Immature natural killer cell (primary cell): Measurements from ENCODE around the gene DHRS13. TPM values are rescaled to one million over a fixed set of nuclear protein-coding genes. Genes with fewer than 3 reads are reported as not detected.

Experiments
- DNase-seq, 3 donors: peaks; one replicate each; pipeline ENCODE4 v3.0.0; 2022; ENCODE audit warnings: mixed read lengths in 1 of 3
- H3K27ac Mint-ChIP-seq, 6 donors: one replicate each; pipeline ENCODE4 v1.8.0; 2020; ENCODE audit warnings: mixed read lengths in 6 of 6, mild to moderate bottlenecking in 5 of 6, inconsistent platforms in 4 of 6, moderate library complexity in 3 of 6
- H3K27me3 Mint-ChIP-seq, 3 donors: one replicate each; pipeline ENCODE4 v1.8.0; 2020 to 2021; ENCODE audit warnings: low read depth in 3 of 3, mild to moderate bottlenecking in 3 of 3, mixed read lengths in 3 of 3, moderate library complexity in 3 of 3, inconsistent platforms in 1 of 3
- H3K36me3 Mint-ChIP-seq, 3 donors: one replicate each; pipeline ENCODE4 v1.8.0; 2020; ENCODE audit warnings: mixed read lengths in 3 of 3, inconsistent platforms in 2 of 3, mild to moderate bottlenecking in 2 of 3
- H3K4me1 Mint-ChIP-seq, 2 donors: one replicate each; pipeline ENCODE4 v1.8.0; 2020; ENCODE audit warnings: inconsistent platforms in 2 of 2, mild to moderate bottlenecking in 2 of 2, mixed read lengths in 2 of 2, moderate library complexity in 1 of 2
- H3K4me3 Mint-ChIP-seq, 5 donors: one replicate each; pipeline ENCODE4 v1.8.0; 2020; ENCODE audit warnings: mild to moderate bottlenecking in 5 of 5, mixed read lengths in 5 of 5, inconsistent platforms in 3 of 5, moderate library complexity in 3 of 5
- H3K9me3 Mint-ChIP-seq, 6 donors: one replicate each; pipeline ENCODE4 v1.8.0; 2020; ENCODE audit warnings: mild to moderate bottlenecking in 6 of 6, mixed read lengths in 6 of 6, inconsistent platforms in 4 of 6, moderate library complexity in 3 of 6
- polyA plus RNA-seq, 3 donors: library from polyadenylated mRNA; unstranded; fragments of 300-500 nt; fragmentation: Illumina TruSeq; gene quantifications; one replicate each; pipeline ENCODE4 v1.2.3, GENCODE V29; 2021

DHRS13 gene
- polyA plus RNA-seq, 3 donors from 2014 or later: 21.4 to 27.4 (median 22.2) TPM

DNA sequence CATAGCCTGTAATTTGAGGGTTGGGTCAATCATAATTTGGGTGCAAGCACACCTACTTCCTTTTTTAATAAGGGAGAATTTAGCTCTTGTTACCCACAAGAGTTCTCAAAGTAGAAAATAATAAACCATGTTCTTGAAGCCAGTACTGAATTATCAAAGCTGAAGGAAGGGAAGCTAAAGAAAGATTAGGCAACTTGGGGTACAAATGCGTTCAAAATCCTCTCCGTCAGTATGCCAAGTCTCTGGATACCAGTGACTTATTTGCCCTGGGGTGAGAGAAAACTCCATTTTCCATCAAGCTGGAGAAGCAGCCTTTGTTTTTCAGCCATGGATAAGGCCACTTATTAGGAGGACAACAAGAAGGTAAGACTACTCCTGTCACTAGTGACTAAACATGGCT, 23.5 kb upstream of the DHRS13 start:
- H3K36me3 Mint-ChIP-seq: peaks cover 16 to 33% (median 27%) of the 10 kb centered on the region in 3 donors
- H3K4me1 Mint-ChIP-seq: peaks cover 66 to 80% of the 10 kb centered on the region in 2 donors
- H3K9me3 Mint-ChIP-seq: no peaks in the 10 kb centered on the region
- H3K27me3 Mint-ChIP-seq: peaks cover 3 to 13% (median 7%) of the 10 kb centered on the region in 3 donors
- H3K27ac Mint-ChIP-seq: peak overlapping the region; percentile 95 to 99 (median 97)
- peak overlapping the region; percentile 57 to 79 (median 69) for H3K4me3 Mint-ChIP-seq
- no peak for DNase-seq

DNA sequence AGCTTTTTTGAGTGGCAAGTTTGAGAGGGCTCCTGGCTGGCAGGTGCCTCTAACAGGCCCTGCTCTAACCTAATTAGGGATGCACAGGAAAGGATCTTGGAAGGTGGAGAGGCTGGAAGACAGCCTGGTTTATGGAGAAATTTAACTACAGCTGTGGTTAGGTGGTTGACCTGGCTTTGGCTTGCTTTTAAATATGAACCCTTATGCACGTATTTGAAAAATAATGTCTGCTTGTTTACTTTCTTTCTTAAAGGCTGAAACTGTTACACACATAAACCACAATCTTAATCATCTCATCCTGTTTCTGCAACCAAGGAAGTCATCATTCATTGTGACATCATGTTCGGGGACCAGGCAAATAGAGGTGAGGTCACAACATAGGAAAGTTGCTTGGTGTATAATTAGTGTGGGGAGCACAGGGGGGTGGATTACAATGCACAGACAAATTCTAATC, 23.1 kb upstream of the DHRS13 start:
- no peaks in the 10 kb centered on the region for H3K9me3 Mint-ChIP-seq
- DNase-seq: peak; percentile 88 to 89 (median 89)
- peaks cover 66 to 80% of the 10 kb centered on the region in 2 donors for H3K4me1 Mint-ChIP-seq
- H3K27ac Mint-ChIP-seq: peak overlapping the region; percentile 95 to 99 (median 97)
- H3K27me3 Mint-ChIP-seq: peaks cover 3 to 13% (median 7%) of the 10 kb centered on the region in 3 donors
- peaks cover 18 to 35% (median 29%) of the 10 kb centered on the region in 3 donors for H3K36me3 Mint-ChIP-seq
- H3K4me3 Mint-ChIP-seq: peak overlapping the region; percentile 57 to 79 (median 69)

DNA sequence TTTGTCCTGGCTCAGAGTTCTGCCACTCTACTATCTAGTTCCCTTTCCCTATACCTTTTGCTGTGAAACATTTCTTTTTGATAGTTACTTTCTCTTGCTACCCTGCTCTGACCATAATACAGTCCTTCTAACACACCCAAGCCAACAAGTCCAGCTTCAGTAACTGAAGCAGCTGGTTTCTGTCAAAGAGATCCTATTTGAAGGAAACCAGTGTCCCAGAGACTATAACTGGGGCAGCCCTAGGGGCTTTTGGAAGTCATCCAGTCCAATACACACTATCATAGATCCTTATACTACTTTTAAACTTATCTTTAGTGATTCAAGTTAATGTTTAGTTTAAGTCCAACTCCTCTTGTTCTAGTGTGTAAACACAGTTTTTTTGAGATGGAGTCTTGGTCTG, 17.3 kb upstream of the DHRS13 start:
- peaks cover 29 to 41% of the 10 kb centered on the region in 2 donors for H3K4me1 Mint-ChIP-seq
- H3K4me3 Mint-ChIP-seq: no peak overlapping the region
- peaks cover 0 to 4% (median 3%) of the 10 kb centered on the region in 3 donors for H3K27me3 Mint-ChIP-seq
- no peaks in the 10 kb centered on the region for H3K9me3 Mint-ChIP-seq
- H3K36me3 Mint-ChIP-seq: peaks cover 27 to 69% (median 44%) of the 10 kb centered on the region in 3 donors
- DNase-seq: no peak
- H3K27ac Mint-ChIP-seq: peak overlapping the region; percentile 2 to 79 (median 34)

DNA sequence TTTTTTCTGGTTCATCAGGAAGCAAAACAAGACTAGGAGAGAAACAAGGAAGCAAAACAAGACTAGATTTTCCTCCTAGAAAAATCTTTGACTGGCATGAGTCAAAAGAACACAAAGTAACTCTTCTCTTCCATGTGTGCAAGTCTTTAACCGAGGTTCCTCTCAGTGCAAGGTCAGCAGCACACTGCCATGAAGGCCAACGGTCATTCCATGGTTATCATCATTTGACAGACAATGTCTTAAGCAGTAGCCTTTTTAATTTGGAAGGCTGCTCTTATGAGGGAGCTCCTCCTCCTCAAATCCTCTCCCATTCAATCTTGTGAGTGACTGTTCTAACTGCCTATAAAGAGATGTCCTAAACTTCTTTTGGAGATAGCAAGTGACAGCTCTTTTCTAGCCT, 15.4 kb upstream of the DHRS13 start:
- peaks cover 10 to 22% of the 10 kb centered on the region in 2 donors for H3K4me1 Mint-ChIP-seq
- H3K36me3 Mint-ChIP-seq: peaks cover 29 to 69% (median 47%) of the 10 kb centered on the region in 3 donors
- H3K27me3 Mint-ChIP-seq: peaks cover 0 to 3% (median 2%) of the 10 kb centered on the region in 3 donors
- peak overlapping the region in 5 of 6 donors; percentile 46 to 87 (median 65) for H3K27ac Mint-ChIP-seq
- H3K4me3 Mint-ChIP-seq: no peak overlapping the region
- no peaks in the 10 kb centered on the region for H3K9me3 Mint-ChIP-seq
- no peak for DNase-seq

DNA sequence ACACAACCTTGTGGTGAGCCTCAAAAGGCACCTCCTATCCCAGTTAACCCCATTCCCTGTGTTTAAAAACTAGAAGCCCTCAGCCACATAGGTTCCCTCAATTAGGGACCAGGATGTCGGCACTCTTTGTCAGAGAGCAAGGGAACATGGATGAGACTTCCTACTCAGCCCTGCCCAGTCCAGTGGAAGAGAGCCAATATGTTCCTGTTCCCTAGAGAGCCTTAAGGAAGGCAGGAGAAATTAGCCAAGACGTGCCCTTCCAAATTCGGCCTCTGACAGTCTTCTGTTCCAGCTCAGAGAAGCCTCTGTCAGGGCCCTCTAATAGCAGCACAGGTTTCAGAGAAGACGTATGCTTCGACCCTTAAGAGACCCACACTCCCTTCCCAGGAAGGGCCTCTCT, 14.6 kb upstream of the DHRS13 start:
- peak overlapping the region in 3 of 6 donors; percentile 2 to 64 (median 21) for H3K27ac Mint-ChIP-seq
- H3K4me1 Mint-ChIP-seq: peaks cover 5 to 13% of the 10 kb centered on the region in 2 donors
- peaks cover 23 to 70% (median 45%) of the 10 kb centered on the region in 3 donors for H3K36me3 Mint-ChIP-seq
- no peaks in the 10 kb centered on the region for H3K9me3 Mint-ChIP-seq
- no peak overlapping the region for H3K4me3 Mint-ChIP-seq
- peaks cover 0 to 6% (median under 1%) of the 10 kb centered on the region in 3 donors for H3K27me3 Mint-ChIP-seq
- no peak for DNase-seq

DNA sequence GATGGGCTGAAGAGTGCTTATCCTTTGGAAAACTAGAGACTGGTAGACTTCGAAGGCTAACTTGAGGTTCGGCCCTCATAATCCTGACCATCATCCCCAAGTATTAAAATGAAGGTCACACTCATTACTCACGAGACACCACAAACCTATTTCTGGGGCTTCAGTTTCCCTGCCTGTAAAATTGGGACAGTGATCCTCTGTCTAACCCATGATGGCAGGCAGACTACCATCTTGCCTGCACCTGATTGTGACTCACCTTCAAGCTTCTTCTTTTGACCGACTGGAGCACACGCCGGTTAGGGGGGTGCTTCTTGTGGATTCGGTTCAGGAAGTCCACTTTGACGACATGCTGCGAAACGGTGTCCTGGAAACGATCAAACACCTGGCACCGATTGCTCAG, 14.2 kb upstream of the DHRS13 start:
- Mint-ChIP-seq H3K4me1 (peaks cover 4 to 11% of the 10 kb centered on the region in 2 donors), H3K4me3 (no peak overlapping the region), H3K27ac (peak overlapping the region in 4 of 6 donors; percentile 57 to 74 (median 64)), H3K27me3 (peaks cover 0 to 6% (median 0%) of the 10 kb centered on the region in 3 donors), H3K36me3 (peaks cover 23 to 72% (median 44%) of the 10 kb centered on the region in 3 donors), H3K9me3 (no peaks in the 10 kb centered on the region)
- DNase-seq: no peak

DNA sequence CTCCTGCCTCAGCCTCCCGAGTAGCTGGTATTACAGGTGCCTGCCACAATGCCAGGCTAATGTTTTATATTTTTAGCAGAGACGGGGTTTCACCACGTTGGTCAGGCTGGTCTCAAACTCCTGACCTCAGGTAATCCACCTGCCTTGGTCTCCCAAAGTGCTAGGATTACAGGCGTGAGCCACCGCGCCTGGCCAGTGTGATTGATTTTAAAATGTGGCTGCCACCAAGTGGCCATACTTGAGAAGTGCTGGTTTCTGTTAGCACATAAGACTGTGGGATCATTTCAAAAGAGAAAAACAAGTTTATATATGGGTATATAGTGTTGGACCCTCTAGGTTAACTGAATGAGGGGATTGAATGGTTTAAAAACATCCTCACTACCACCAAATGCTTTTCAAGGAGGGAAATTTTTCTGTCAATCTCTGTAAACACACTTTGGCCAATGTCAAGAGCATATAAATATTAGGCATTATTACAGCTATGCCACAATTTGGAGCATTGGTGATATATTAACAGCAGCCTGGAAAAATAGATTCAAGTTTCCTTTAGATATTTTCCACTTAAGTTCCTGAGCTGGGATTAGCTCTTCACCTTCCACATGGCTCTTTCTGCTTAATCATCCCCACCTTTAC, 13.5 kb upstream of the DHRS13 start:
- peak; percentile 32 to 49 (median 37) for DNase-seq
- H3K4me3 Mint-ChIP-seq: no peak overlapping the region
- no peaks in the 10 kb centered on the region for H3K9me3 Mint-ChIP-seq
- peaks cover 0 to 6% (median 0%) of the 10 kb centered on the region in 3 donors for H3K27me3 Mint-ChIP-seq
- peaks cover 18 to 66% (median 40%) of the 10 kb centered on the region in 3 donors for H3K36me3 Mint-ChIP-seq
- peak overlapping the region; percentile 57 to 87 (median 80) for H3K27ac Mint-ChIP-seq
- peaks cover 4 to 7% of the 10 kb centered on the region in 2 donors for H3K4me1 Mint-ChIP-seq

DNA sequence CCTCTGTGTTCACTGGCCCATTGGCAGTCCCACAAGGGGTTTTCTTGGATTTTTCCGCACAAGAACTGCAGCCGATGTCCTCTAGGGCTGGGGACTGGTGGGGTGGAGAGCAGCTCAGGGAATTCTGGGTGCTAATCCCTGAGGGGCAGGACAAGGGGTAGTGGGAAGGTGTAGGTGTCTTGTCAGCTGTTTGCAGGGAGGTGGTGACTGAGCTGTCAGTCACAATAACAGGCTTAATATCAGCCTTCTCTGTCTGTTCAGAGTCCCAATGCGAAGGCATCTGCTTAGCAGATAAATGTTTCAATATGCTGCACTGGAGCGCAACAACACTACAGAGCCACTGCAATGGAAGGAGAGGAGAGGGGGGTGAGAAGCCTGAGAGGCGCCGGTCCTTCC, 10.1 kb upstream of the DHRS13 start:
- no peak overlapping the region for H3K27ac Mint-ChIP-seq
- DNase-seq: no peak
- no peaks in the 10 kb centered on the region for H3K9me3 Mint-ChIP-seq
- peaks cover 3 to 6% of the 10 kb centered on the region in 2 donors for H3K4me1 Mint-ChIP-seq
- H3K36me3 Mint-ChIP-seq: peaks cover 21 to 63% (median 33%) of the 10 kb centered on the region in 3 donors
- H3K27me3 Mint-ChIP-seq: peaks cover 0 to 6% (median 0%) of the 10 kb centered on the region in 3 donors
- H3K4me3 Mint-ChIP-seq: no peak overlapping the region

DNA sequence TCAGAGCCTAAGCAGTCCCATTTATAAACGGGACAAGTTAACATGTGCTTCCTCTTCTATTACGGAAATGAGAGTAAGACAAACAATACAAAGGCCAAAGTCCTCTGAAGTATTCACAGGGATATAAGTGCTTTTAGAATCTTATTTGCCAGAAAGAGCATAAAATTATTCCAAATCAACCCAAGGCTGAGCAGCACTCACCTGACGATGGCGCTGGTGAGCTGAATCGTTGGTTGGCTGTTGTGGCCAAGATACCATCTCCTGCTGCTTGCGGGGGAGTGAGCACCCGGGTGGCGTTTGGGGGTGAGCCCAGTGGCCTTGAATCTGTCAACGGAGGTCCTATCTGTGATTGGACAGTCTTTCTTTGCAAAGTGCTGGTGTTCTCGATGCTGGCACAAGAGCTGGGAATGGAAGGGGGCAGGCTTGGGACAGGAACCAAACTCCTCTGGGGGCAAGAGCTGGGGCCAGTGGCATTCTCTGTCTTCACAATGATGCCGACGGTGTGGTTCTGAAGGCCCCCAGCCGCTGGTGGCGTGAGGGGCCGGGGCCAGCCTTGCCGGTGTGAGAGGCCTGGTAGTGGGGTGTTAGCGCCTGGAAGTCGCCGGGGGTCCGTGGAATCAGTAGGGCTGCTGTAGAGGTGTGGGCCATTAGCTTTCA, 9.5 kb upstream of the DHRS13 start:
- no peak for DNase-seq
- peaks cover 21 to 66% (median 30%) of the 10 kb centered on the region in 3 donors for H3K36me3 Mint-ChIP-seq

DNA sequence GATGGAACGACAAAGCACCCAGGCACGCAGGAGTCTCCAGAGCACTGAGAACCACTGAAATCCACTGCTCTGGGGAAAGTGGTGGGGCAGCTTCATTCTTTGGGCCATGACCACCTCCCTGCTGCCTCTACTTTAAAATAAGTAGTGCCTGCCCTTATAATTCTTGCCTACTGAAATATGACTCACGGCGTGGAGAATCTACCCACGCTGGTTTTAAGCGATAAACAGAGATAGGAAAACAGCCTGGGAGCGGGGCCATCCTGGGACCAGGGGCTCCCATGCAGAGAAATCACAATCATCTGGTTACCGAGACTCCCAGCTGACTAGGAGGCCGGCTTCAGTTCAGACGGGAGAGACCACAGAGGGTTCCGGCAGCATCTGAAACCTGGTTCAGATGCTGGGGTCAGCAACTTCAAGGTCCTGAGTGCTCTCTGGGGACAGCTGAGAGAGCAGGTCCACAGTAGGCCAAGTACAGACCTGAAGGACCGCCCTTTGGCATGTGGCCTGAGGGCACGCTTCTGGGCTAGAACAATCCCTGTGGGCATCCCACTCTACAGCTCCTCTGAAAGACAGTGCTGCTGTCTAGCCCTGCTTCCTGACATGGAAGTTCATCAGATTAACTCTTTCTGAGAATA, 8.6 kb upstream of the DHRS13 start:
- peaks cover 3 to 5% of the 10 kb centered on the region in 2 donors for H3K4me1 Mint-ChIP-seq
- H3K9me3 Mint-ChIP-seq: no peaks in the 10 kb centered on the region
- peak overlapping the region in 1 of 6 donors; percentile 19 for H3K27ac Mint-ChIP-seq
- no peak overlapping the region for H3K4me3 Mint-ChIP-seq
- DNase-seq: no peak
- H3K27me3 Mint-ChIP-seq: peaks cover under 1 to 6% (median 2%) of the 10 kb centered on the region in 3 donors
- peaks cover 18 to 67% (median 35%) of the 10 kb centered on the region in 3 donors for H3K36me3 Mint-ChIP-seq

More for the DNA sequence above, 9.5 kb upstream of the DHRS13 start:
- Mint-ChIP-seq H3K4me1 (peaks cover 3 to 6% of the 10 kb centered on the region in 2 donors), H3K27me3 (peaks cover 0 to 6% (median 2%) of the 10 kb centered on the region in 3 donors), H3K4me3 (no peak overlapping the region), H3K27ac (peak overlapping the region in 2 of 6 donors; percentile 14 to 19), H3K9me3 (no peaks in the 10 kb centered on the region)

DNA sequence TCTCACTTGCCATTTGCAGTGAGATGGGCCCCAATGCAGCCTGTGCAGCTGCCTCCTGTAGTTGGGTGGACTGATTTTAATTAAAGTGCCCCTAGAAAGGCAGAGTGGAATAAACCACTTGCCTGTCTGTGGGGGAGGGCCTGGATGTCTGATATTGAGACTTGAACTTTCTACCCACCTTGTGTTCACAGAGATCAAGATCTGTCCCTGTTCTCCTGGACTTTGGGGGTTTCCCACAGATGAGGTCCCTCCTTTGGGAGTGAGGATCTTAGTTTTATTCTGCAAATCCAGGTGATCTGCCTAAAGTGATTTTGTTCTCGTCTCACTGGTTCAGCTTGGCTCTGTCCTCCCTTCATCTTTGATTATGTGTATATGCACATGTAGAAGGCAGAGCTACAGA, 7.7 kb upstream of the DHRS13 start:
- H3K4me3 Mint-ChIP-seq: no peak overlapping the region
- no peak overlapping the region for H3K27ac Mint-ChIP-seq
- no peaks in the 10 kb centered on the region for H3K4me1 Mint-ChIP-seq
- no peak for DNase-seq
- peaks cover 14 to 63% (median 32%) of the 10 kb centered on the region in 3 donors for H3K36me3 Mint-ChIP-seq
- H3K9me3 Mint-ChIP-seq: no peaks in the 10 kb centered on the region
- peaks cover 2 to 6% (median 3%) of the 10 kb centered on the region in 3 donors for H3K27me3 Mint-ChIP-seq

DNA sequence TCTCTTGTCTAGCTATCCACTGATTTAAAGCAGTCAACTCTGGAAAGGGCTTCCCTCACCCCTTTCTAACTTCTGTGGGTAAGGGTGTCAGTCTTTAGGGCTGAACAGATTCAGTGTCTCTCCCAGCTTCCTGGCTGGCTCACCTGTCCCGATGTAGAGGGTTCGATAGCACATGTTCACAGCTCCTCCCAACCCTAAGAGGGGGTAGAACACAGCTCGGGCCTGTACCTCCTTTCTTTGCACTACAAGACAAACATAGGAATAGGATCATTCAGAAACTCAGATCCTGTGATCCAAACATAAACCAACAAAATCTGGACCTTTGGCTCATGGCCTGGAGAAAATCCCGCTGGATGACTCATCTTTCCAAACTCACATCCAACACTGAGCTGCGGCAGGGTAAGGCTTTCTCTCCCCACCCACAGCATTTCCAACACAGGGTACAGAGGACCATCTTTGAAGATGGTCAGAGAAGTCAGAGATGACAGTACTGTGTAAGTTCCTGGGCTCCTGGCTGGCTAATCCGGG, 5.8 kb upstream of the DHRS13 start:
- peaks cover 6 to 50% (median 22%) of the 10 kb centered on the region in 3 donors for H3K36me3 Mint-ChIP-seq
- H3K4me1 Mint-ChIP-seq: peaks cover 3 to 7% of the 10 kb centered on the region in 2 donors
- H3K27me3 Mint-ChIP-seq: peaks cover 3 to 7% (median 4%) of the 10 kb centered on the region in 3 donors
- DNase-seq: no peak
- no peaks in the 10 kb centered on the region for H3K9me3 Mint-ChIP-seq
- peak overlapping the region in 2 of 6 donors; percentile 17 to 35 for H3K27ac Mint-ChIP-seq
- H3K4me3 Mint-ChIP-seq: no peak overlapping the region

DNA sequence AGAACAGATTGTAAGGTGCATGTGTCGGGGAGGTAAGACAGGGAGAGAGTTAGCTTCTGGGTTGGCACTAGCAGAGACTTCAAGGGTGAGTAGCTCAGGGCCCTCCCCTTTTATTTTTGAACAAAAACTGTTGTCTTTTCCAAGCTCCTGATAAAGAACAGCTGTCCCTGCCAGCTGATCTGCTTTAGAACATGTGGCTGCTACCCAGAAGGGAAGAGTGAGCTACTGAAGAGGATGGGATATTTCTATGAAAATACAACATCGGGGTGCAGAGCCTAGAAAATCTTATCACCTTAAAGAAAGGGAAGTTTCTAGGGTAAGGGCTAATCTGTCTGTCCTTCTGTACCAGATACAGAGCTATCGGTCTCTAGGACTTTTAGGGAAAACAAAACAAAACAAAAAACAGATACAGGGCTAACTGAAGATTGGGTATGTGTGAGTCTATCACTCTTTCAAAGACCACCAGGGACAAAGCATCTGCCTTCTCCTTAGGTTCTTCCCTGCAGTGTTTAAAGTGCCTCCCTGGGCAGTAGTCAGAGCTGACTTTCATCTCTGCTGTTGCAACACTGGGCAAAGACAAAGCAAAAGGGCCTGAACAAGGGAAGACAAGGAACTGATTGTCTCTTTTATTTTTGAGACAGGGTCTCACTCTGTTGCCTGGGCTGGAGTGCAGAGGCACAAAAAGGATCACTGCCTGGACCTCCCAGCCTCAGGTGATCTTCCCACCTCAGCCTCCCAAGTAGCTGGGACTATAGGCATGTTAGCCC, 5.0 kb upstream of the DHRS13 start:
- Mint-ChIP-seq H3K4me1 (peaks cover 7 to 14% of the 10 kb centered on the region in 2 donors), H3K27me3 (peaks cover 3 to 6% (median 5%) of the 10 kb centered on the region in 3 donors), H3K36me3 (peaks cover 6 to 43% (median 21%) of the 10 kb centered on the region in 3 donors), H3K4me3 (no peak overlapping the region), H3K27ac (peak overlapping the region in 5 of 6 donors; percentile 23 to 64 (median 58)), H3K9me3 (no peaks in the 10 kb centered on the region)
- DNase-seq: no peak
